ENCODE results near the gene MYO15B. TPM values are rescaled to one million over a fixed set of nuclear protein-coding genes. Genes with fewer than 3 reads are reported as not detected.
A peak's percentile ranks its signal among the peaks of the same experiment; 100 is the strongest.

MYO15B gene
- total RNA-seq, 1 experiment from 2014 or later = 58.4 TPM

GRCh38 chr17:75639771-75640555, 52.4 kb downstream of the MYO15B start:
- peak overlapping the region; percentile 53 for H3K4me3 Mint-ChIP-seq (ENCODE audit: low read depth, unreplicated experiment)

GRCh38 chr17:75640556-75641119, 53.0 kb downstream of the MYO15B start:
- Mint-ChIP-seq H3K36me3 (ENCODE audit: insufficient read depth, unreplicated experiment) (peaks cover 54% of the 10 kb centered on the region), H3K4me1 (ENCODE audit: low read depth, unreplicated experiment) (peaks cover 50% of the 10 kb centered on the region), H3K4me3 (ENCODE audit: low read depth, unreplicated experiment) (peak overlapping the region; percentile 53), H3K27me3 (ENCODE audit: unreplicated experiment) (no peaks in the 10 kb centered on the region), H3K27ac (ENCODE audit: unreplicated experiment) (no peak overlapping the region), H3K9me3 (ENCODE audit: low read depth, unreplicated experiment) (no peaks in the 10 kb centered on the region)
- CTCF ChIA-PET = interaction anchor here (1.3 to 3.3 kb wide), 2 partner anchors 7 to 14 kb away, joined by 6 to 22 read pairs; partner anchors contain the start of gene SMIM5
- TF ChIP-seq CTCF (IDR thresholded peaks at IDR 0.05; ENCODE audit: unreplicated experiment) = no peak
- BruUV-seq (replicated peaks) = TSS peak; percentile 49
- DNase-seq = no peak
- intact Hi-C loops (cut with micrococcal nuclease; ENCODE audit: unreplicated experiment) = no loop called here

More at GRCh38 chr17:75639771-75640555, 52.4 kb downstream of the MYO15B start:
- CTCF ChIA-PET = interaction anchor here (0.8 to 1.6 kb wide), 4 partner anchors 11 to 14 kb away, joined by 3 to 6 read pairs (median 4); no protein-coding TSS in a partner anchor
- no peaks in the 10 kb centered on the region for H3K27me3 Mint-ChIP-seq (ENCODE audit: unreplicated experiment)
- peak; percentile 85 for DNase-seq
- intact Hi-C loops (cut with micrococcal nuclease; ENCODE audit: unreplicated experiment) = no loop called here
- peaks cover 43% of the 10 kb centered on the region for H3K4me1 Mint-ChIP-seq (ENCODE audit: low read depth, unreplicated experiment)
- BruUV-seq (replicated peaks) = no TSS peak
- H3K36me3 Mint-ChIP-seq (ENCODE audit: insufficient read depth, unreplicated experiment) = peaks cover 50% of the 10 kb centered on the region
- peak; percentile 61 for TF ChIP-seq CTCF (IDR thresholded peaks at IDR 0.05; ENCODE audit: unreplicated experiment)
- H3K27ac Mint-ChIP-seq (ENCODE audit: unreplicated experiment) = peak overlapping the region; percentile 83
- no peaks in the 10 kb centered on the region for H3K9me3 Mint-ChIP-seq (ENCODE audit: low read depth, unreplicated experiment)

- DNase-seq = no peak
- BruUV-seq (replicated peaks) = no TSS peak
- CTCF ChIA-PET = interaction anchor here (0.5 to 3.3 kb wide), 3 partner anchors 8 to 40 kb away, joined by 3 to 22 read pairs (median 4); partner anchors contain the start of gene SMIM5
These were observed 53.7 kb downstream of the MYO15B start for GRCh38 chr17:75641343-75641742.

More at GRCh38 chr17:75641343-75641742, 53.7 kb downstream of the MYO15B start:
- Mint-ChIP-seq H3K9me3 (ENCODE audit: low read depth, unreplicated experiment) (no peaks in the 10 kb centered on the region), H3K36me3 (ENCODE audit: insufficient read depth, unreplicated experiment) (peaks cover 54% of the 10 kb centered on the region), H3K4me3 (ENCODE audit: low read depth, unreplicated experiment) (no peak overlapping the region), H3K27ac (ENCODE audit: unreplicated experiment) (peak overlapping the region; percentile 75), H3K4me1 (ENCODE audit: low read depth, unreplicated experiment) (peaks cover 57% of the 10 kb centered on the region), H3K27me3 (ENCODE audit: unreplicated experiment) (no peaks in the 10 kb centered on the region)
- intact Hi-C loops (cut with micrococcal nuclease; ENCODE audit: unreplicated experiment) = no loop called here
- TF ChIP-seq CTCF (IDR thresholded peaks at IDR 0.05; ENCODE audit: unreplicated experiment) = no peak

Measured in Calu3 (cell line).